Activated CD4-positive, alpha-beta T cell treated with anti-CD3 and anti-CD28 coated beads, Interleukin-2, amount 10 ng/mL, durations not matched to agents 7 days and 5 days (primary cell): Measurements from ENCODE around the gene EXOC4. TPM values are rescaled to one million over a fixed set of nuclear protein-coding genes. Genes with fewer than 3 reads are reported as not detected.

Experiments
- CTCF ChIA-PET: fragments of 350-600 bp; sonication (Branson Sonifier 250); formaldehyde crosslinking; loops from one replicate; lab custom pipeline; 2021; ENCODE audit warnings: antibody characterized with exemption; lab: Charles Lee
- POLR2A ChIA-PET: fragments of 350-600 bp; sonication (Branson Sonifier 250); formaldehyde crosslinking; loops from one replicate; lab custom pipeline; 2021; ENCODE audit warnings: antibody characterized with exemption; lab: Charles Lee
- DNase-seq: peaks from one replicate; pipeline ENCODE4 v3.0.0-alpha.2; 2020
- H3K27ac Mint-ChIP-seq: one replicate; pipeline ENCODE4 v1.8.0; 2021; ENCODE audit warnings: mild to moderate bottlenecking, moderate library complexity, mixed read lengths
- H3K27me3 Mint-ChIP-seq: one replicate; pipeline ENCODE4 v1.8.0; 2021; ENCODE audit warnings: mixed read lengths
- H3K36me3 Mint-ChIP-seq: one replicate; pipeline ENCODE4 v1.8.0; 2021; ENCODE audit warnings: low read depth, mixed read lengths
- H3K4me1 Mint-ChIP-seq: one replicate; pipeline ENCODE4 v1.8.0; 2021; ENCODE audit warnings: mixed read lengths
- H3K4me3 Mint-ChIP-seq: one replicate; pipeline ENCODE4 v1.8.0; 2021; ENCODE audit warnings: mild to moderate bottlenecking, moderate library complexity, mixed read lengths
- H3K9me3 Mint-ChIP-seq: one replicate; pipeline ENCODE4 v1.8.0; 2021; ENCODE audit warnings: mixed read lengths
- total RNA-seq, 2 experiments: library from RNA; stranded (reverse); gene quantifications; one replicate each; pipeline ENCODE4 v1.2.3, GENCODE V29; 2021

The EXOC4 gene
- total RNA-seq, 2 experiments from 2014 or later, result 76.7 to 84.6 TPM

DNA sequence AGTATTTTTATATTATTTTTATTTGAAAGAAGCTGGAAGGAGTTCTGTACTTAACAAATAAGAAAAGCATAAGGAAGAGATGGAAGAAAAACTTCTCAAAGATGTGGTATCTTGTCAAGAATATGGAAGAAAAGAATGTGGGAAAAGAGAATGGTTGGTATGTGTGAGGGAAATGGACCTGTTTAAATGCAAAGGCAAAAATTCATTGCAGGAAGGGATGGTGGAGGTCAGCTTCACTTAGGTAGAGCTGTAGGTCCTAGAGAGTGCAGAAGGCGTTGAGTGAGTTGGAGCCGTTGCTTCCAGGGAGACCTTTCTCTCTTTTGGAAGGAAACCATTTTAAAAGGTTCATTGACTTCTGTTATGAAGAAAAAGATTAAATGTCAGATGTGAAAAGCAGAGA, 107.3 kb downstream of the EXOC4 start:
- H3K27ac Mint-ChIP-seq, result no peak overlapping the region
- POLR2A ChIA-PET, result no interaction called here
- H3K36me3 Mint-ChIP-seq, result peaks cover 23% of the 10 kb centered on the region
- H3K27me3 Mint-ChIP-seq, result no peaks in the 10 kb centered on the region
- CTCF ChIA-PET, result no interaction called here
- H3K9me3 Mint-ChIP-seq, result no peaks in the 10 kb centered on the region
- no peak for DNase-seq
- H3K4me1 Mint-ChIP-seq, result peaks cover 4% of the 10 kb centered on the region
- no peak overlapping the region for H3K4me3 Mint-ChIP-seq

GRCh38 chr7:133361806-133362205, 108.9 kb downstream of the EXOC4 start:
- ChIA-PET POLR2A (no interaction called here), CTCF (no interaction called here)
- no peak for DNase-seq
- H3K4me1 Mint-ChIP-seq, result peaks cover 7% of the 10 kb centered on the region
- H3K27ac Mint-ChIP-seq, result no peak overlapping the region
- peaks cover 19% of the 10 kb centered on the region for H3K36me3 Mint-ChIP-seq
- H3K27me3 Mint-ChIP-seq, result no peaks in the 10 kb centered on the region
- H3K9me3 Mint-ChIP-seq, result no peaks in the 10 kb centered on the region
- H3K4me3 Mint-ChIP-seq, result no peak overlapping the region

GRCh38 chr7:133364959-133365690, 112.2 kb downstream of the EXOC4 start:
- Mint-ChIP-seq H3K27me3 (no peaks in the 10 kb centered on the region), H3K4me1 (peaks cover 7% of the 10 kb centered on the region), H3K27ac (no peak overlapping the region), H3K4me3 (no peak overlapping the region), H3K36me3 (peaks cover 12% of the 10 kb centered on the region), H3K9me3 (no peaks in the 10 kb centered on the region)
- ChIA-PET POLR2A (no interaction called here), CTCF (interaction anchor here (0.7 kb wide), 1 partner anchor 117 kb away, joined by 3 read pairs; no protein-coding TSS in a partner anchor)
- no peak for DNase-seq

GRCh38 chr7:133365917-133366316, 113.0 kb downstream of the EXOC4 start:
- H3K36me3 Mint-ChIP-seq, result peaks cover 9% of the 10 kb centered on the region
- no peak overlapping the region for H3K4me3 Mint-ChIP-seq
- H3K4me1 Mint-ChIP-seq, result peaks cover 7% of the 10 kb centered on the region
- no peak overlapping the region for H3K27ac Mint-ChIP-seq
- no peak for DNase-seq
- POLR2A ChIA-PET, result no interaction called here
- no peaks in the 10 kb centered on the region for H3K9me3 Mint-ChIP-seq
- H3K27me3 Mint-ChIP-seq, result no peaks in the 10 kb centered on the region
- CTCF ChIA-PET, result no interaction called here

GRCh38 chr7:133367561-133367960, 114.7 kb downstream of the EXOC4 start:
- POLR2A ChIA-PET, result no interaction called here
- H3K4me1 Mint-ChIP-seq, result peaks cover 7% of the 10 kb centered on the region
- no peaks in the 10 kb centered on the region for H3K27me3 Mint-ChIP-seq
- H3K9me3 Mint-ChIP-seq, result no peaks in the 10 kb centered on the region
- no peak for DNase-seq
- H3K36me3 Mint-ChIP-seq, result peaks cover 3% of the 10 kb centered on the region
- CTCF ChIA-PET, result no interaction called here
- no peak overlapping the region for H3K4me3 Mint-ChIP-seq
- no peak overlapping the region for H3K27ac Mint-ChIP-seq

GRCh38 chr7:133369130-133369529, 116.3 kb downstream of the EXOC4 start:
- ChIA-PET POLR2A (no interaction called here), CTCF (no interaction called here)
- peaks cover 7% of the 10 kb centered on the region for H3K4me1 Mint-ChIP-seq
- H3K4me3 Mint-ChIP-seq, result no peak overlapping the region
- no peak overlapping the region for H3K27ac Mint-ChIP-seq
- DNase-seq, result no peak
- H3K36me3 Mint-ChIP-seq, result no peaks in the 10 kb centered on the region
- H3K9me3 Mint-ChIP-seq, result no peaks in the 10 kb centered on the region
- no peaks in the 10 kb centered on the region for H3K27me3 Mint-ChIP-seq

DNA sequence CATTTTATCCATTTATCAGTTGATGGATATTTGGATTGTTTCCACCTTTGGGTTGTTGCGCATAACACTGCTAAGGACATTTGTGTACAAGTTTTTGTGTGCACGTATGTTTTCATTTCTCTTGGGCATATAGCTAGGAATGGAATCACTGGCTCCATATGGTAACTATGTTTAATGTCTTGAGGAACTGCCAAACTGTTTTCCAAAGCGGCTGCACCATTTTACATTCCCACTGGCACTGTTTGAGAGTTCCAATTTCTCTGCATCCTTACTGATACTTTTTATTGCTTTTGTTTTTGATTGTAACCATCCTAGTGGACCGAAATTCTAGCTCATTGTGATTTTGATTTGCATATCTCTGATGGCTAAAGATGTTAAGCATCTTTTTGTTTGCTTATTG, 118.7 kb downstream of the EXOC4 start:
- Mint-ChIP-seq H3K9me3 (no peaks in the 10 kb centered on the region), H3K27me3 (no peaks in the 10 kb centered on the region), H3K4me3 (no peak overlapping the region), H3K27ac (no peak overlapping the region), H3K36me3 (peaks cover 7% of the 10 kb centered on the region), H3K4me1 (no peaks in the 10 kb centered on the region)
- CTCF ChIA-PET, result no interaction called here
- POLR2A ChIA-PET, result no interaction called here
- no peak for DNase-seq

DNA sequence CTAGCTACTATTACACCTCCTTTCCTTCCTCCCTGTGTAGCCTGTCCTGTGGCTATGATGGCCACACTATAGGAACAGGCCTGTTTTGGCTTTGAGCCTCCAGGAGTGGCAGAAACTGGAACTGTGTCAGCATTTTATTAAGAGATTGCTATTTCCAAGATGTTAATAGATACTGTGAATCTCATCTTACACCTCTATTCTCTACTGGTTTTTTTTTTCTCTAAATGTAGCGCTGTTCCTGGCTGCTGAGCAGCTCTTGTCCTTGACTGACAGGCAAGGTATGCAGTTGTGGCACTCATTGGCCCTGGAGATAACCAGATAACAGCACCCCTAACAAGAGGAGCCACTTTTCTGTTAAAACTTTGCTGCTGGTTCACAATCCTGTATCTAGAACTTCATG, 119.5 kb downstream of the EXOC4 start:
- DNase-seq, result no peak
- no peak overlapping the region for H3K4me3 Mint-ChIP-seq
- H3K4me1 Mint-ChIP-seq, result no peaks in the 10 kb centered on the region
- H3K36me3 Mint-ChIP-seq, result peaks cover 10% of the 10 kb centered on the region
- H3K9me3 Mint-ChIP-seq, result peaks cover under 1% of the 10 kb centered on the region
- no peaks in the 10 kb centered on the region for H3K27me3 Mint-ChIP-seq
- CTCF ChIA-PET, result no interaction called here
- POLR2A ChIA-PET, result no interaction called here
- H3K27ac Mint-ChIP-seq, result no peak overlapping the region

DNA sequence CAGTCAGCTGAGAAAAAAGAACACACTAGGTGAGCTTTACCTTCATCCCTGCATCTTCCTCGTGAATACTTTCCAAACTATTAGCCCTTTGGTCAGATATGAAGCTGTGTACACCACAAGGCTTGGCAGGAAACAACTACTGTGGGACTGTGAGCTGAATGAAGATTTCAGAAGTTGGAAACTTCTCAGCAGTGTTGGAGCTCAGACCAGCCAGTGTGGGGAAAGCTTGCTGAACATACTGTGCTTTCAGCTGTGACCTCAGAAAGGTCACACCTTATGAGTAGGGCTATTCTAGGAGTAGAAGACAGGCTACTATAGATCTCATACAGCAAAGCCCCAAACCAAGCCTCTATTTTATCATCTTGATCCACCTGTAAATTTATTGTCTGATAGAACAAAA, 123.6 kb downstream of the EXOC4 start:
- no peak overlapping the region for H3K4me3 Mint-ChIP-seq
- POLR2A ChIA-PET, result no interaction called here
- CTCF ChIA-PET, result no interaction called here
- DNase-seq, result no peak
- no peaks in the 10 kb centered on the region for H3K27me3 Mint-ChIP-seq
- no peaks in the 10 kb centered on the region for H3K4me1 Mint-ChIP-seq
- peaks cover 16% of the 10 kb centered on the region for H3K36me3 Mint-ChIP-seq
- H3K9me3 Mint-ChIP-seq, result peaks cover 3% of the 10 kb centered on the region
- H3K27ac Mint-ChIP-seq, result no peak overlapping the region

DNA sequence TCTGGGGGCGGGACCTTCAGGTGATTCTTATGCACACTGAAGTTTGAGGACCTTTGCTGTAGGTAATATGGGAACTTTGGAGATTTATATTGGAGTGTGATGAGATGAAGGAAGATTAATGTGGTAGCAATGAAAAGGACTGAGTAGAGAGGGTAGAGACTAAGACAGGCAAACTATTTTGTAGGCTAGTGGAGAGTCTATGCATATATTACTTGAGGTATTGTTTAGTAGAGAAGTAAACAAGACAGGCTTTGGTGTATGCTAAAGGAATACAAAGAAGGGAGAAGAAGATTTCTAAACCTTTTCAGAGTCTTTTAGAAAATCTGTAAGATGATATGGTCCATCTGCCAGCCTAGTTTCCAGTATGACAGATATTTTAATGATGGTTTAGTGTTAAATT, 129.1 kb downstream of the EXOC4 start:
- peaks cover 3% of the 10 kb centered on the region for H3K9me3 Mint-ChIP-seq
- POLR2A ChIA-PET, result no interaction called here
- no peaks in the 10 kb centered on the region for H3K4me1 Mint-ChIP-seq
- no peak overlapping the region for H3K4me3 Mint-ChIP-seq
- peaks cover 12% of the 10 kb centered on the region for H3K36me3 Mint-ChIP-seq
- no peak for DNase-seq
- CTCF ChIA-PET, result no interaction called here
- no peaks in the 10 kb centered on the region for H3K27me3 Mint-ChIP-seq
- H3K27ac Mint-ChIP-seq, result no peak overlapping the region

DNA sequence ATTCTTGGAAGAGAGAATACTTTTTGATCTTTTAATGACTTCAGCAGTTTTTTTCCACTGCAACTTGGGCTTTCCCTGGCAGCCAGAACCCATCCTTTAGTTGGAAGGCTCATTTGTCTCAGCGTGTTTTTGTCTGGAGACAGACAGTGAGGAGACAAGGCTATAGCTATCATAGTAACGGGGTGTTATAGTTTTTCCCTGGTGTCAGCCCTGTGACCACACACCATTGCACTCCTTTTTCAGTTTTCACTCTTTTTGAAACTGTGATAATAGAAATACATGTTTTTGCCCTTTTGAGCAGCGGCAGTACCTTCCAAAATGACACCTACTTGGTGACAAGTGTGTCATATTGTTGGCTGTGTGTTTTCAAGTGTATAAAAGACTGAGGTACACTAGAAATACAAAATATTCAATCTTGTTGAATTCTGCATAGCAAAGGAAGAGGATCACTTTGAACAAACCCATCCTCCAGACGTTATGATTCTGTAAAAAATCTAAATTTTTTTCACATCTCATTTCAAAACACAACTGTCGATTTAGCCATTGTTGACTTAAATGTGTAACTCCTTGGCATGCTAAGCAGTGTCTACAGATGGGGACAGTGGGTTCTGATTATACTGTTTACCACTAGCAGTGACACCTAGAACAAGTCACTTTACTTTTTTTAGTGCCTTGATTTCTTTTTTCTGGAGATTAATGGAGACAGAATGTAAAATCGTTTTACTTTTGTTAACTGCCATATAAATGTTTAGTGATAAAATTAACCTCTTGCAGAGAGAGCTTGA, 130.1 kb downstream of the EXOC4 start:
- Mint-ChIP-seq H3K9me3 (no peaks in the 10 kb centered on the region), H3K4me3 (no peak overlapping the region), H3K4me1 (no peaks in the 10 kb centered on the region), H3K36me3 (peaks cover 8% of the 10 kb centered on the region), H3K27ac (no peak overlapping the region), H3K27me3 (no peaks in the 10 kb centered on the region)
- no peak for DNase-seq
- ChIA-PET CTCF (no interaction called here), POLR2A (no interaction called here)

- DNase-seq, result no peak
- CTCF ChIA-PET, result no interaction called here
- peaks cover 7% of the 10 kb centered on the region for H3K36me3 Mint-ChIP-seq
- H3K4me1 Mint-ChIP-seq, result no peaks in the 10 kb centered on the region
- H3K9me3 Mint-ChIP-seq, result peaks cover 5% of the 10 kb centered on the region
- H3K27me3 Mint-ChIP-seq, result no peaks in the 10 kb centered on the region
- no peak overlapping the region for H3K4me3 Mint-ChIP-seq
- POLR2A ChIA-PET, result no interaction called here
- no peak overlapping the region for H3K27ac Mint-ChIP-seq
These were observed 133.3 kb downstream of the EXOC4 start for GRCh38 chr7:133386205-133386604.

GRCh38 chr7:133389727-133390126, 136.8 kb downstream of the EXOC4 start:
- no peak for DNase-seq
- Mint-ChIP-seq H3K9me3 (peaks cover 5% of the 10 kb centered on the region), H3K36me3 (peaks cover 3% of the 10 kb centered on the region), H3K4me1 (no peaks in the 10 kb centered on the region), H3K27ac (no peak overlapping the region), H3K27me3 (no peaks in the 10 kb centered on the region), H3K4me3 (no peak overlapping the region)
- ChIA-PET POLR2A (no interaction called here), CTCF (interaction anchor here (0.5 kb wide), 1 partner anchor 221 kb away, joined by 4 read pairs; no protein-coding TSS in a partner anchor)
